Testis (tissue), 3 donors: Measurements from ENCODE around the gene NEK11. TPM values are rescaled to one million over a fixed set of nuclear protein-coding genes. Genes with fewer than 3 reads are reported as not detected.

Experiments used
- DNase-seq: peaks from one replicate; pipeline ENCODE4 v3.0.0-alpha.2; 2019
- H3K27ac ChIP-seq, 2 donors: fragments of 200-600 bp; sonication (generic); one replicate each; pipeline ENCODE4 v1.5.1; 2019
- H3K27me3 ChIP-seq: fragments of 200-600 bp; sonication (generic); one replicate; pipeline ENCODE4 v1.5.1; 2019
- H3K36me3 ChIP-seq: fragments of 200-600 bp; sonication (generic); one replicate; pipeline ENCODE4 v1.5.1; 2017; ENCODE audit warnings: low read depth; ENCODE audit errors: missing control alignments
- H3K4me1 ChIP-seq: fragments of 200-600 bp; sonication (generic); one replicate; pipeline ENCODE4 v1.5.1; 2019
- H3K4me3 ChIP-seq, 2 donors: fragments of 200-600 bp; sonication (generic); one replicate each; pipeline ENCODE4 v1.5.1; 2017 to 2019
- H3K9me3 ChIP-seq: fragments of 200-600 bp; sonication (generic); one replicate; pipeline ENCODE4 v1.5.1; 2017
- CTCF ChIP-seq, 3 experiments: fragments of 450-650 bp in 2 of 3; fragments of 200-600 bp in 1 of 3; sonication (generic) in 1 of 3; IDR thresholded peaks; one replicate each; pipeline ENCODE4 v1.5.1; 2016 to 2019; ENCODE audit warnings: antibody characterized with exemption in 3 of 3, mild to moderate bottlenecking in 2 of 3, moderate library complexity in 1 of 3
- POLR2A ChIP-seq: fragments of 450-650 bp; IDR thresholded peaks from one replicate; pipeline ENCODE4 v1.6.1; 2017; ENCODE audit warnings: antibody characterized with exemption, mild to moderate bottlenecking, moderate library complexity
- WGBS, 2 donors: methylation state at CpG; one replicate each; pipeline ENCODE4 v1.1.5; 2018; 5-methylcytosine and 5-hydroxymethylcytosine counted together
- intact Hi-C: fragments of 100-400 bp; cut with DNase I; formaldehyde crosslinking; loops from one replicate; pipeline ENCODE4 v1.15.1; 2023; ENCODE audit warnings: low total_unique reads
- polyA plus RNA-seq: library from polyadenylated mRNA; stranded (reverse); fragments of 350-450 nt; fragmentation: Illumina TruSeq; extraction: RNeasy Lipid Tissue Mini Kit (QIAGEN cat#74804); gene quantifications from one replicate; pipeline ENCODE4 v1.2.3, GENCODE V29; 2014; ENCODE audit warnings: low read depth, low replicate concordance; ENCODE audit not compliant: insufficient read depth
- total RNA-seq, 2 donors: library from RNA; depleted of rRNA; stranded (reverse); fragments of >200 nt; gene quantifications; one replicate each; pipeline ENCODE4 v1.2.3, GENCODE V29; 2016

NEK11 gene
- total and polyA plus RNA-seq, 3 donors from 2014 or later: 22.4 to 40.9 (median 35.9) TPM

GRCh38 chr3:131232711-131233267, 206.1 kb downstream of the NEK11 start:
- Histone ChIP-seq H3K27me3 (no peaks in the 10 kb centered on the region), H3K4me1 (no peaks in the 10 kb centered on the region), H3K27ac (no peak overlapping the region), H3K36me3 (no peaks in the 10 kb centered on the region), H3K9me3 (no peaks in the 10 kb centered on the region), H3K4me3 (no peak overlapping the region)
- no peak for DNase-seq
- TF ChIP-seq CTCF (IDR thresholded peaks at IDR 0.05) (no peak), POLR2A (no peak)
- WGBS, 2 donors: 92 to 95% methylated on average over 3 of the region's 3 CpGs
- intact Hi-C loops: no loop called here

DNA sequence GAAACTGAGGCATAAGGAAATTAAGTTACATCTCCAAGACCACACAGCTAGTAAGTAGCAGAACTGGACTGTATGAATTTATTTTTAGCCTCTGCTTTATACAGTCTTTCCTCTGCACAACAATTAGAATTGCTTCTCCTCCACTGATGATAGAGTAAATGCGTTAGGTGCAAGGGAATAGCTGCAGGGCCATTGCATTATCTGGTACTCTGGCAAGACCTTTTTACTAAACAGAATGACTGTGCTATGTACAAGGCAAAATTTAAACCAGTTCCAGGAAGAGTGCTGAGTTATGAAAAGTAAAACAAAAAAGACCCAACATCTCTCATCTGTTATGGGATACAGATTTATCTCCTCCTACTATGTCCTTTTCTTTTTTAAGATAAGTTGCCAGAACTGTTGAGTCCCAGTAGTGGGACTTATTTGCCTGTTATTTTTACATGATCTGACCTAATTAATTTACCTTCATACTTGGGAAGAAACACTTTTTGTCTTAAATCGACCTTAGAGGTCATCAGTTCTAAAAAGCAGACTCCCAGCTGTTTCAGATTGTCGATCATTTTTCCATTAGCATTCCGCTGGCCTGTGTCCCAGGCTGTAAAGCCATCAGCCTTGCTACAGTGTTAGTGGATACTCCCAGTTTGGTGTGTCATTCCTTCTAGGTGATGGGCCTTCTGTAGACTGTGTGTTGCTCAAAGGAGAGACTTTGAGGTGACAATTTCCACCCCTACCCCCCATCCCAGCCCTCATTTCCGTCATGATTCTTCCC, 207.4 kb downstream of the NEK11 start:
- no peaks in the 10 kb centered on the region for H3K9me3 ChIP-seq
- 76 to 79% methylated on average over 5 of the region's 5 CpGs for WGBS, 2 donors
- no peak overlapping the region for H3K27ac ChIP-seq
- no peaks in the 10 kb centered on the region for H3K4me1 ChIP-seq
- no peak for TF ChIP-seq CTCF (IDR thresholded peaks at IDR 0.05)
- no peak for TF ChIP-seq POLR2A
- H3K27me3 ChIP-seq: no peaks in the 10 kb centered on the region
- intact Hi-C loops: no loop called here
- no peak for DNase-seq
- no peak overlapping the region for H3K4me3 ChIP-seq
- no peaks in the 10 kb centered on the region for H3K36me3 ChIP-seq

GRCh38 chr3:131236421-131236820, 209.7 kb downstream of the NEK11 start:
- no peaks in the 10 kb centered on the region for H3K27me3 ChIP-seq
- WGBS, 2 donors: 88 to 90% methylated on average over 6 of the region's 6 CpGs
- TF ChIP-seq POLR2A (no peak), CTCF (IDR thresholded peaks at IDR 0.05) (no peak)
- no peak overlapping the region for H3K4me3 ChIP-seq
- H3K9me3 ChIP-seq: no peaks in the 10 kb centered on the region
- H3K36me3 ChIP-seq: no peaks in the 10 kb centered on the region
- no peaks in the 10 kb centered on the region for H3K4me1 ChIP-seq
- DNase-seq: no peak
- intact Hi-C loops: no loop called here
- no peak overlapping the region for H3K27ac ChIP-seq

DNA sequence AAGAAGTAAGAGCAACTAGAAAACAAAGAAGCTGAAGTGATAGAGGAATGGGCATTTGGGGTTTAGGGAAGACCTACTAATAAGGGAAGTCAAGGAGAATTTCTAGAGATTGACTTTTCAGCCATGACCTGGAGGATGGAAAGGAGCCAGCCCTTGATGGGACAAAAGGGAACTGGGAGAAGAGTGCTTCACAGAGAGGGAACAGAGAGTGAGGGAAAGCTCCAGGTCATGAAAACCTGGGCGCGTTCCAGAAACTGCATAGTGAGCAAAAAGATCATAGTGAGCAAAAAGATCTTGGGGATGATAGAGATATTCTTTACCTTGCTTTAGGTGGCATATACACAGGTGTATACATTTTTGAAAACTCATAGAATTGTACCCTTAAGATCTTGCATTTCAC, 211.8 kb downstream of the NEK11 start:
- H3K4me3 ChIP-seq: no peak overlapping the region
- WGBS, 2 donors: 86 to 87% methylated on average over 2 of the region's 2 CpGs
- H3K27me3 ChIP-seq: no peaks in the 10 kb centered on the region
- H3K9me3 ChIP-seq: no peaks in the 10 kb centered on the region
- no peak overlapping the region for H3K27ac ChIP-seq
- no peak for TF ChIP-seq POLR2A
- TF ChIP-seq CTCF (IDR thresholded peaks at IDR 0.05): no peak
- H3K4me1 ChIP-seq: no peaks in the 10 kb centered on the region
- H3K36me3 ChIP-seq: no peaks in the 10 kb centered on the region
- intact Hi-C loops: no loop called here
- no peak for DNase-seq

DNA sequence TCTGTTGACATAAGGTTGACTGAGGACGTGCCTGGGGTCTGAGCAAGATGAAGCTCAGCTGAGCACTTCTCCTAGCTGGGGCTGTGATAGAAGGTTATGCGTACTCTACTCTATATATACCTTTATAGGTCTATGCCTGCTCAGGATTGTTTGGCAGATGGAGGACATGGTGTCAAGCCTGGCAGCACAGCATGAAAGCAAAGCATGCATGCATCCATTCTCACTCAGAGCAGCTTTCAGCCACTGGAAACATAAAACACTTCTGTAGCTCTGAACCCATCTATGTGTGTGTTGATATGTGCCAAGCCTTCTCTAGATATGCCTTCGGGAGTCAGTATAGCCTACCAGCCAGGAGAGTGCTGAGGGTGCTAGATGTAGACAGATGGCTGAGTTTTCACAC, 212.6 kb downstream of the NEK11 start:
- DNase-seq: no peak
- no peaks in the 10 kb centered on the region for H3K36me3 ChIP-seq
- no peaks in the 10 kb centered on the region for H3K4me1 ChIP-seq
- intact Hi-C loops: no loop called here
- no peak for TF ChIP-seq POLR2A
- no peak for TF ChIP-seq CTCF (IDR thresholded peaks at IDR 0.05)
- H3K27ac ChIP-seq: no peak overlapping the region
- no peaks in the 10 kb centered on the region for H3K27me3 ChIP-seq
- WGBS, 2 donors: 90 to 93% methylated on average over 3 of the region's 3 CpGs
- no peaks in the 10 kb centered on the region for H3K9me3 ChIP-seq
- H3K4me3 ChIP-seq: no peak overlapping the region
